Forelimb muscle (tissue), 1 donor: ENCODE measurements around the gene MED9. TPM values are rescaled to one million over a fixed set of nuclear protein-coding genes. Genes with fewer than 3 reads are reported as not detected.
"Not testable (repeated sequence)": the region's sequence is repeated elsewhere in the genome, so short reads cannot be mapped to it uniquely, and the experiment has no call there.

Experiments
- DNase-seq: peaks from one replicate; pipeline ENCODE4 v3.0.0-alpha.2; 2013; ENCODE audit warnings: low read depth
- polyA plus RNA-seq: library from polyadenylated mRNA; unstranded; fragments of 120-200 nt; gene quantifications from one replicate; pipeline ENCODE4 v1.2.1, GENCODE V29; 2013; ENCODE audit not compliant: insufficient read length

The MED9 gene
- polyA plus RNA-seq, 1 donor, result 15.9 TPM

DNA sequence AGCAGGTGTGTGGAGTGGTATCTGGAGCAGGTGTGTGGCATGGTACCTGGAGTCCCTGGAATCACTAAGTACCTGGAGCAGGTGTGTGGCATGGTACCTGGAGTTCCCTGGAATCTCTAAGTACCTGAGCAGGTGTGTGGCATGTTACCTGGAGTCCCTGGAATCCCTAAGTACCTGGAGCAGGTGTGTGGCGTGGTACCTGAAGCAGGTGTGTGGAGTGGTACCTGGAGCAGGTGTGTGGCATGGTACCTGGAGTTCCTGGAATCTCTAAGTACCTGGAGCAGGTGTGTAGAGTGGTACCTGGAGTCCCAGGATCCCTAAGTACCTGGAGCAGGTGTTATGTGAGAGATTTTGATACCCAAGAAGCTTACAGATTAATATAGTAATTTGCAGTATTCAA is 22.1 kb upstream of the MED9 start:
- not testable (repeated sequence) for DNase-seq

DNA sequence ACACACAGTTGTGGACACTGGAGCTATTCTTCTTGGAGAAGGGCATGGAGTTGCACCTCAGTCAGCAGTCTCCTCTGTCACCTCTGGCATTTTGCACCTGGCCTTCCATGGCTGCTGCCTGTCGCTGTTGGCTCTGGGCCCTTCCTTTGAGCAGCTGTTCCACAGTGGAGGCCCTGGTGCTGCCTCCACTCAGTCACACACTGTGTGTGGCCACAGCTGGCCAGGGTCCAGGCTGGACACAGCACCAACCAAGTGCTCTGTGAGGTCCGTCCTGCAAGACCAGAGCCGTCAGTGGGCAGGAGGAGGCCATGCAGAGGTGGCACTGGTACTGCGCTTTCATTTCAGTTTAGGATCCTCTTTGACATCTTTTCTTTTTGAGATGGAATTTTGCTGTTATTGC is 21.6 kb upstream of the MED9 start:
- no peak for DNase-seq

DNA sequence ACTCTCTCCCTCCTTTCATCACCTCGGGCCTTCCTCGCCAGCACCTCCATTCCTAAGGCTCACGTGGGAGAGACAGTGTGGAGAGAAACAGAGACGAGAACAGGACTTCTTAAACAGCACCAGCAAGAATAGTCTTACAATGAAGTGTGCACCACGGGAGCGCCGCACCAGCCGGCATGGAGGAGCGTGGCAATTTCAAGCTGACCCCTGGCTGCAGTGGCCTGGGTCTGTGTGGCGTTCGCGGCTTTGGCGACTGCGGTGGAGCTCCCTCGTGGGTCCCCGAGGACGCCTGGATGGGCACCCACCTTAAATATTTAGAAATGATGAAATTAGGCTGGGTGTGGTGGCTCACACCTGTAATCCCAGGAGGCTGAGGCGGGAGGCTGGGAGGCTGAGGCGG is 20.5 kb upstream of the MED9 start:
- DNase-seq, result no peak

- no peak for DNase-seq
Measured at GRCh38 chr17:17457680-17458079, 19.1 kb upstream of the MED9 start.

GRCh38 chr17:17460038-17460437 is 16.8 kb upstream of the MED9 start:
- no peak for DNase-seq

DNA sequence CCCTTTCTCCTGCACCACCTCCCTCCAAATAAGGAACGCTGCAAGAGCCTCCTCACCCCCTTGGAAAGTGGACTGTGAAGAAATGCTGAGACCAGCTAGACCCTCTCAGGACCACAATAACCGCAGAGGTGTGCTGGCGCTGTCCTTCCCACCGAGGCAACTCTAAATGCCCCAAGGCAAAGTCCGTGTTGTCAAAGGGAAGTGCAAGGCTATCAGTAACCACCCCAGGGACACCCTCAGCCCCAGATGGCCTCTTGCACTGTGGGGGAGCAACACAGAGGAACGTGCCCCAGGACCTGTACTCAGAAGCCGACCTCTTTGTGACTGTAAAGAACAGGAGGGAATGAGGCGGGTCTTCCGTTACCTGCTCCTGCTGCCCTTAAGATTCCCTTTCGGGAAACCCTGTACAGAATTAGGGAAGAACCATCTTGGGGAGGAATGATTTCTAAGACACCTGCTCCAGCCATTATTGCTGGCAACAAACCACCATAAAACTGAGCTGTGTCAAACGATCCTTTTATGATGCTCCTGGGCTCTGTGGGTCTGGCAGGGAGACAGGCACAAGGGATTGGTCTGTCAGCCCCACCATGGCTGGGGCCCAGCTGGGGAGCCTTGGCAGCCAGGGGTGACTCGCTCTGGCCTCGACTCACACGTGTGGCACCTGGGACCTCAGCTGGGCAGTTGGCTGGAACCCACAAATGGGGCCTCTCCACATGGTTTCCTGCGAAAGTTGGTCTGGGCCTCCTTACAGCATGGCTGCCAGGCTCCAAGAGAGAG is 14.6 kb upstream of the MED9 start:
- no peak for DNase-seq

DNA sequence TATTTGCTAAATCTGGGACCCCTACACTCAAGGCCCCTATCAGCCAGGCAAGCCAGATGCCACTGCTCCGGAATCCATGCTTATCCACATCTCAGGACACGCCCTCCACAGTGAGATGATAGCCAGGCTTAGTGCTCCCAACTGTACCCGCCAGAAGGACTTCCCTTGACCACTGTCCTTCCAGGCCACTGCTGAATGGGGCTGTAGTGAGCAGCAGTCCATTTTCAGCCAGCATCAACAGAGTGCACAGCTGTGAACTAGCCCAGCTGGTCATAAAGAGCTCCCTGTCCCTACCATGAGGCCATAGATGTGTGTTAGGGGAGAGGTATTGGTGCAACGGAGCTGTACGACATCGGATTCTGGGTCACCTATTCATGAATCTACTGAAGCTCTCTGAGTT is 13.0 kb upstream of the MED9 start:
- no peak for DNase-seq

DNA sequence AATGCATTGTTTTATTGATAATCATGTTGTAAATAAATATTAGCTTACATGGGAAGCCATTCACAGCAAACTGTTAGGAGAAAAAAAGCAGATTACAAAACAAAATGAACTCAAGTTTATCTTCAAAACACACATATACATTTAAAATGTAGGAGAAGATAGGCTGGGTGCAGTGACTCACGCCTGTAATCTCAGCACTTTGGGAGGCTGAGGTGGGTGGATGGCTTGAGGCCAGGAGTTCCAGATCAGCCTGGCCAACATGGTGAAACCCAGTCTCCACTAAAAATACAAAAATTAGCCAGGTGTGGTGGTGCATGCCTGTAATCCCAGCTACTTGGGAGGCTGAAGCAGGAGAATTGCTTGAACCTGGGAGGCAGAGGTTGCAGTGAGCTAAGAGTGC is 10.9 kb upstream of the MED9 start:
- DNase-seq, result not testable (repeated sequence)

DNA sequence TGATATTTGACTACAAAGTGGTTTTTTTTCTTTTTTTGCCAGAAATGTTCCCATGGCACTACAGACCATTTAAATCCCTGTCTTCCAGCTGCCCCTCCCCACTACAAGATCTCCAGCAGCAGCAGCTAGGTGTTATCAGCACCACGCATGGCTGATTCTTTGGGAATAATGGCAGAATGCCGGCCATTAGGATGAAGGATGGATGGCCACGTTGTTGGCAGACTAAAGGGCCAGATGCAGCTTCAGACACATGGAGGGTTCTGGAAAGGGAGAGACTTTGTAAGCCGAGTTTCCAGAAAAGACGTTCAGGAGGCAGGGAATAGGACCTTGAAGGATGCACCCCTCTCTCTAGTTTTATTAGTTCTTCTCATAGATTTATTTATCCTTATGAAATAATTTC is 10.3 kb upstream of the MED9 start:
- DNase-seq, result no peak

DNA sequence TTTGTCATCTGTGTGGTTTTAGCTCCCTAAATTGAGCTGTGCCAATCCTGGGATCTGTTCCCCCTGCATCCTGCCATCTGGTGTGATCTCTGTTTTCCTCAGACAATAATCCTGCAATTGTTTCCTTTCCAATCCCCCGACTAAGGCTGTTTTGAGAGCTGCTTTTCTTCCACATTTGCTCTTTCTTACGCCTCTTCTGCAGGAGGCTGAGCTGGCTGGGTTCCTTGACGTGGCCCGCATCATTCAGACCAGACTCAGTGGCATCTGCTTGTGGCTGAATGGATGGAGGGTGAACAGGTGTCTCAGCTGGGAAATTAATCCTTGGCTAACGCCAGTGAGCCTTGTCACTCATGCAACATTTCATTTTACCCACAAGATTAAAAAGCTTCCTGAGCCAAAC is 9.8 kb upstream of the MED9 start:
- DNase-seq, result no peak

DNA sequence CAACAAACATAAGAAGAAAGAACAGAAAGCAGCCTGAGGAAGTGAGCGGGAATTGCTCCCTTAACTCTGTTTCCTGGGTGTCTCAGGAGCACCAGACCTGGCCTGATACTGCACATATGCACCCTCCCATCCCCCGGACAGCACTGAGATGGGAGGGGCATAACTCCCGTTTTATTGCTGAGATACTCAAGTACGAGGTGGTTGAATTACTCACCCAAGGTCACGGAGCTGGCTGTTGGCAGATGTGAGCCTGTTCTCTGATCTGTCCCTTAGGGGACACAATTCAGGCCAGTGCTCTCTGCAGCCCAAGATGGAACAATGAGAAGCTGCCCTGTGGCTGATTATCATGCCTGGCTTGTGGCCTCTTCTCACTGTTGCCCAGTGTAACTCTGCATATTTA is 9.1 kb upstream of the MED9 start:
- DNase-seq, result no peak

DNA sequence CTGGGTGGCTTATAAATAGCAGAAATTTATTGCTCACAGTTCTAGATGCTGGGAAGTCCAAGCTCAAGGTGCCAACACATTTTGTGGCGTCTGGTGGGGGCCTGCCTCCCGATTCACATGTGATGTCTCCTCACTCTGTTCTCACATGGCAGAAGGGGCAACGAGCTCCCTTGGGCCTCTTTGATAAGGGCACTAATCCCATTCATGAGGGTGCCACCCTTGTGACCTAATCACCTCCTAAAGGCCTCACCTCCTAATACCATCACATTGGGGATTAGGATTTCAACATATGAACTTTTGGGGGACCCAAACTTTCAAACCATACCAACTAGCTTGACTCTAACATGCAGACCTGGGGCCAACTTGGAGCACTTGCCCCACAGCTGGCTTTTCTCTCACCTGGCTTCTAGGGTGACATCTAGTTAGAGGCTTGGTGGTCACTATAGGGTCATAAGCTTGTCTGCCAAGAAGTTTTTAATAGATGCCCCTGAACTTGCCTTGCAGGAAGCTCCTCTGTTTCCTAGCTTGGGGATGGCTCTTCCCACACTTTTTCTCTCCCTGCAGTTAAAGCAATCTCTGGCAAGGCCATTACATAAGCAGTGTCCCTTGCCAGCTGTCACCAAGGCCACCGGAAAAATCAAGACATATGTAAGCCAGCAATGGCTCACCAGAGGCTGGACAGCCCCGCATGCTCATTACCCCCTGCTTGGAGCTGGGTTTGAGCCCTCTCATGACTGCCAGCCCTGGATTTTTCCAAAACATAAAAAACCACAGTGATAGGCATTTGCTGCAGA is 8.4 kb upstream of the MED9 start:
- no peak for DNase-seq

DNA sequence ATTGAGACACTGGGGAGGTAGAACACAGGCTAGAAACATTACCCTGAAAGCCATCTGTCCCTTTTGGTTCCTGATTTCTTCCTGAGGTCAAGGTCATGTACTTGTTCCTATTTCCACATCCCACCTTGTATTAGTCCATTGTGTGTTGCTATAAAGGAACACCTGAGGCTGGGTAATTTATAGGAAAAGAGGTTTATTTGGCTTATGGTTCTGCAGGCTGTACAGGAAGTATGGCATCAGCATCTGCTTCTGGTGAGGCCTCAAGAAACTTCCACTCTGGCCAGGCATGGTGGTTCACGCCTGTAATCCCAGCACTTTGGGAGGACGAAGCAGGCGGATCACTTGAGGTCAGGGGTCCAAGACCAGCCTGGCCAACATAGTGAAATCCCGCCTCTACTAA is 7.4 kb upstream of the MED9 start:
- DNase-seq, result no peak

DNA sequence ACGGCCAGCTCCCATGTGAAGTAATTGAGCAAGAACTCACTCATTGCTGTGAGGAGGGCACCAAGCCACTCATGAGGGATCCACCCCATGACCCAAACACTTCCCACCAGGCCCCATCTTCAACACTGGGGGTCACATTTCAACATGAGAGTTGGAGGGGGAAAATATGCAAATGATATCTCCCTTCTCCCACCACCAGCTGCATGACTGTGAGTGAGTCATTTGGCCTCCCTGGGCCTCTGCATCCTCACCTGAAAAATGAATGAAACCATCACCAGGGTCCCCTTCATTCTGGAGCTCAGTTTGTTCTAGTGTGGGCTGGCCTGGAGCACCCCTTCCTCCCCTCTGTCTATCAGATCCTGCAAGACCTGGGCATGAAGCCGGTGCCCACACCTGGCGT is 6.8 kb upstream of the MED9 start:
- no peak for DNase-seq

DNA sequence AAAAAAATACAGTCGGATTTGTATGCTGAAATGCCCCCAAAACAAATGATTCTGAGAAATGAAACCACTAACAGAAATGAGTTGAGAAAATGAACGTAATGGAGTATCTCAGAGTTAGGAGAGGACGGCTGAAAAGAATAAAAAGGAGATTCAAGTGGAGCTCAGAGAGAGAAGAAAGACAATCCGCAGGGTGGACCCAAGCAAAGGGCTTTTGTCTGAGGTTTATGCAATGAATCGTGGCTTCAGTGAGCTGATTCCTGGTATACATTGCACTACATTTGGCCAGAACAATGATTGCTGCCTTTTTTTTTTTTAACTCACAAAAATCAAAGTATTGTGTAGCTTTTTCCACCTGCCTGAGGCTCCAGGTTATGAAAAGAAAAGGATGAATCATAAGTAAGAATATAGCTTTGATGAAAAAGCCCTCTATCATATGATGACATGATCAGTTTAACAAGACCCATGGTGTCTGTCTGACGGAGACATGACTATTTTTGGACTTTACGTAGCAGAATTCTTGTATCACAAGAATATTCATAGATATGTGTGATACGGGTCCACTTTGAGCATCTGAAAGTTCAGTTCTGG is 4.4 kb upstream of the MED9 start:
- no peak for DNase-seq

DNA sequence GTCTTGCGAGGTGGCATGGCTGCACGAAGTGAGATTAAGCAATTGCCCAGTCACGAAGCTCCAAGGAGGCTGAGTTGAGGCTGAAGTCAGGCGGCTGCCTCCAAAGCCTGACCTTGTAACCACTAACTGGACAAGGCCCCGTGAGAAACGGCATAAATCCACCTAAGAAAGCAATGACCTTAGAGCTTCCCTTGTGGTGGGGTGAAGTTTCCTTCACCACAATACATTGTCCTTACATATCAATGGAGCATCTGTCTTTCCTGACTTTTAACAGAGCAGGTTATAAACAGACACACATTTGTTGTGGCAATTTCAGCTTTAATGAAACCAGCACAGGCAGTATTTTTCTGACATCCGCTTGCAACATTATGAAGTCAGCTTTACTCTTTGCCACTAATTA is 2.5 kb upstream of the MED9 start:
- DNase-seq, result no peak

DNA sequence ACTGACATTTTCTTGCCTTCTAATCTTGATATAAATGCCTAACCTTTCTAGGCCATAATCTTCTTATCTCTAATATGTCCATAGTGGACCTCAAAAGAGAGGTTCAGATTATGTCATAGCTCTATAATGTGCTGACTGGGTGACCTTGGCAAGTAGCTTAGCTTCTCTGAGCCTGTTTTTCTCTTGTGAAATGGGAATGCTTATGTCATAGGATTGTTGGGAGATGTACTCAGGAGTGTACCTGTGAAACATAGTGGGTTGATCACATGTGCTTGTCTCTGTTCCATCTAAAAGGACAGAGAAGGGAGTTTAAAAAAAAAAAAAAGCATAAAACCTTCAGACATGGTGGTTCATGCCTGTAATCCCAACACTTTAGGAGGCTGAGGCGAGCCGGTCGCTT is 2.4 kb downstream of the MED9 start:
- DNase-seq, result no peak

GRCh38 chr17:17480593-17481148 is 3.9 kb downstream of the MED9 start:
- no peak for DNase-seq

DNA sequence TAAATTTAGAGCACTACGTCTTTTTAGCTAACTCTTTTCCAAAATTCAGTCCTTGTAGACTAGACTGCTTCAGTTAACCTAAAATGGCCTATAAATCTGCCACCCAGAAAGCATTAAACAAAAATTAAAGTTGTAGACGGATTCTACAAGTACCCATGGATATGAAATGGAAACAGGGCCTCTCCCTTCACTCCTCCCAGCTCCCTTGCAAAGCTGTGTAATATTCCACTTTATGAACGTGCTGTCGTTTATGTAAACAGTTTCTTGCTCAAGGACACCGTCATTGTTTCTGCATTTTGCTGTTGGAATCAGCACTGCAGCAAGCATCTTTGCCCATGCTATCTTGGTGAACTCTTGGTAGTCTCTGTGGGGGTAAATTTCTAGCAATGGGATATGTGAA is 5.1 kb downstream of the MED9 start:
- no peak for DNase-seq

GRCh38 chr17:17484451-17484899 is 7.7 kb downstream of the MED9 start:
- DNase-seq, result no peak

DNA sequence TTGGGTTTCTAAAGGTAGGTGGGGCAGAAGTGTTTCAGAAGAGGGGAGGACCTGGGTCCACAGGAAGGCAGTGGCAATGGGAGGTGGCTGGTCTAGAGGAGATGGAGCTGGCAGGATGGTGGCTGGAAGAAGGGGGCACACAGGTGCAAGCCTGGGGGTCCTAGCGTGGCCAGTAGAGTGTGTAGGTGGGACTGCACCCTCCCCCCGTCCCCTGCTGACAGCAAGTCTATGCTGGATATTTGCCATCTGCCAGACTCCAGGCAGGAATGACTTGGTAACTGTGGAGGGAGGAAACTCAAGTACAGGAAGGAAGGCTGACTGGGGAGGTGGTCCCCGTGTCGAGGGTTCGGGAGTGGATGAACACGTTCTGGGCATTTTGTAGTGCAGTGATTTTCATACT is 8.6 kb downstream of the MED9 start:
- DNase-seq, result no peak

GRCh38 chr17:17486416-17486815 is 9.6 kb downstream of the MED9 start:
- DNase-seq, result not testable (repeated sequence)

- DNase-seq, result no peak
Measured at GRCh38 chr17:17487998-17488397, 11.2 kb downstream of the MED9 start.
